ENCODE measurements around the gene THSD4. TPM values are rescaled to one million over a fixed set of nuclear protein-coding genes. Genes with fewer than 3 reads are reported as not detected.

Gene THSD4
- total RNA-seq, 5 donors from 2014 or later (not counting 1 experiment from before 2014, with no cell fraction given): 0.03 to 0.23 (median 0.18) TPM; not detected in 2

DNA sequence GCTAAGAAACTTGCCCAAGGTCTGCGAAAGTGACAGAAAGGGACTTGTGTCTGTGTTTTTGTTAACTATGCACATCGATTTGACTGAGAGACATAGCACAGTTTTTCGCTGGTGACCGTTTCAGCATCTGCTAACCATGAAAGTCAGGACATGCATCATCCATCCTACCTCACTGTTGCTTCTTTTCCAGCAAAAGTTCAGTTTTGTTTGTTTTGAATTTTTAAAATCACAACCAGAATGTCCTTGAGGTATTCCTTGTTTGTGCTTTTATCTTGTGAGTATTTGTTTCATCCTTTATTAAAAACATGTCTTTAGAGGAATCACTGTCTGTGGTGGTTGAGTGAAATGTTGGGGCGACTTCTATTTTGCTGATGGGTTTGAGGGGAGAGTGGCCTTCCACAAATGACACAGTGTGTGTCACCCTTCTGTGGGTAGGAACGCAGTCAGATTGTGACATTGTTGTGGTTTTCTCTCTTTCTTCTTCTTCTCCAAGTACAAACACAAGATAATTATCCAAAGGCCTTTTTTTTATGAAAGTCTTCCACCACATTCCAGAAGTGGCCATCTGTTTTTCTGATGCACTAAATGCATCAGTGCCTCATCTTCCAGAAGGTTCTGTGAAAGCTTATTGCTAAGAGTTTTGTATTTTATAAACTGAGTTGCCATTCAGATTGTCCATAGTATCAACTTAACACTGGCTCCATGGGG, 480.7 kb downstream of the THSD4 start:
- no peaks in the 10 kb centered on the region for H3K9me3 Mint-ChIP-seq
- Histone ChIP-seq H3K36me3 (ENCODE audit: control insufficient read depth in 2 of 2, extremely low read depth in 1 of 2, insufficient read depth in 1 of 2, low read length in 1 of 2) (no peaks in the 10 kb centered on the region), H3K27me3 (replicated peaks in 1 of 2; ENCODE audit: control insufficient read depth in 2 of 2, extremely low read depth in 1 of 2, insufficient read depth in 2 of 2, low read length in 1 of 2) (peaks cover 0 to 11% of the 10 kb centered on the region in 2 experiments), H3K4me1 (ENCODE audit: control insufficient read depth in 1 of 2, extremely low read depth in 1 of 2, insufficient read depth in 2 of 2, low read length in 2 of 2) (no peaks in the 10 kb centered on the region), H3K9me3 (no peaks in the 10 kb centered on the region), H3K4me3 (ENCODE audit: control insufficient read depth in 1 of 2, extremely low read depth in 1 of 2, low read length in 1 of 2) (no peak overlapping the region), H3K27ac (ENCODE audit: low read length) (no peak overlapping the region)
- H3K4me1 Mint-ChIP-seq: no peaks in the 10 kb centered on the region
- POLR2A ChIA-PET: no interaction called here
- CTCF ChIA-PET: no interaction called here
- H3K36me3 Mint-ChIP-seq: no peaks in the 10 kb centered on the region
- DNase-seq (no peak), ATAC-seq (replicated peaks in 1 of 4) (no peak)
- no peak overlapping the region for H3K4me3 Mint-ChIP-seq
- no peak overlapping the region for H3K27ac Mint-ChIP-seq
- WGBS (ENCODE audit: insufficient coverage): 100% methylated on average over 3 of the region's 6 CpGs
- peaks cover 0 to 30% of the 10 kb centered on the region in 2 donors for H3K27me3 Mint-ChIP-seq

DNA sequence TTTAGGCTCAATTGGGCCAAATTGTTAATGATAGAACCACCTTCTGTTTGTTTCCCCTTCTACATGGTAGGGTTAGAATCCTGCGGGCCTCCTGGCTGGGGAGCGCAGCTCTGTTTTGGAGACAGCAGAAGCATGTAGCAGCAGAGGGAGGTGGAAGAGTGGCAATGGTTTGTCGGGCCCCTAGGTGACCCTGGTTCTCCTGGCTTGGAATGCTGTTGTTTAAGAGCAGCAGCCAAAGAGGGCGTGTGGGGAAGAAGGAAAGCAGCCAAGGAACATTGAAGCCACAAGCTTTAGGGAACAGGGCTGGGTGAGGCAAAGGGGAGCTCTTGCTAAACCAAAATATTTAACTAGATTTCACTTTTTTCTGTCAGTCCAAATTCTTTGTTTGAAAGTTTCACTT, 481.4 kb downstream of the THSD4 start:
- 43% methylated on average over 2 of the region's 4 CpGs for WGBS (ENCODE audit: insufficient coverage)
- CTCF ChIA-PET: no interaction called here
- ATAC-seq (replicated peaks in 1 of 4): no peak

DNA sequence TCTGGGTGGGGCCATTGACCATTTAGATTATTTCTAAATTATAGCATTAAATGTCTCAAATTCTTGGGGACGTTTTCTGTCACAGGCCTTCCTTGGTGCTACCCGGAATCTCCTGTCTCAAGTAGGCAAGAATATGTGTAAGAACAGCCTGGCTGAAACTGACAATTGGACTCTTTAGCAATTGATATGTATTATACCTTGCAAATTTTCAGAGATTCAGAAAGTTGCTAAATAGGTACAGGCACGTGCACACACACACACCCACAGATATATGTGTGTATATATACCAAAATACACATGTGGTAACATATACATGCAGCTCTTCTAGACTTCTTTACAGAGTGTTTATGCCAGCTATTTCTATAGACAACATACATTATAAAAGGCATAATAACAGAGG, 481.9 kb downstream of the THSD4 start:
- no peak overlapping the region for H3K4me3 Mint-ChIP-seq
- POLR2A ChIA-PET: no interaction called here
- Histone ChIP-seq H3K4me1 (ENCODE audit: control insufficient read depth in 1 of 2, extremely low read depth in 1 of 2, insufficient read depth in 2 of 2, low read length in 2 of 2) (no peaks in the 10 kb centered on the region), H3K27me3 (replicated peaks in 1 of 2; ENCODE audit: control insufficient read depth in 2 of 2, extremely low read depth in 1 of 2, insufficient read depth in 2 of 2, low read length in 1 of 2) (peaks cover 0 to 10% of the 10 kb centered on the region in 2 experiments), H3K9me3 (no peaks in the 10 kb centered on the region), H3K36me3 (ENCODE audit: control insufficient read depth in 2 of 2, extremely low read depth in 1 of 2, insufficient read depth in 1 of 2, low read length in 1 of 2) (no peaks in the 10 kb centered on the region), H3K27ac (ENCODE audit: low read length) (no peak overlapping the region), H3K4me3 (ENCODE audit: control insufficient read depth in 1 of 2, extremely low read depth in 1 of 2, low read length in 1 of 2) (no peak overlapping the region)
- H3K9me3 Mint-ChIP-seq: no peaks in the 10 kb centered on the region
- WGBS (ENCODE audit: insufficient coverage): no CpG with 5 or more reads among the region's 3 CpGs
- CTCF ChIA-PET: no interaction called here
- DNase-seq: no peak
- H3K27me3 Mint-ChIP-seq: peaks cover 3 to 21% of the 10 kb centered on the region in 2 donors
- H3K27ac Mint-ChIP-seq: no peak overlapping the region
- no peak for ATAC-seq (replicated peaks in 1 of 4)
- no peaks in the 10 kb centered on the region for H3K4me1 Mint-ChIP-seq
- H3K36me3 Mint-ChIP-seq: no peaks in the 10 kb centered on the region

More for the DNA sequence above, 481.4 kb downstream of the THSD4 start:
- H3K9me3 ChIP-seq: no peaks in the 10 kb centered on the region
- no peak overlapping the region for H3K27ac ChIP-seq (ENCODE audit: low read length)
- no peaks in the 10 kb centered on the region for H3K9me3 Mint-ChIP-seq
- H3K4me1 ChIP-seq (ENCODE audit: control insufficient read depth in 1 of 2, extremely low read depth in 1 of 2, insufficient read depth in 2 of 2, low read length in 2 of 2): no peaks in the 10 kb centered on the region
- no peak overlapping the region for H3K4me3 Mint-ChIP-seq
- no peak for DNase-seq
- no peaks in the 10 kb centered on the region for H3K36me3 ChIP-seq (ENCODE audit: control insufficient read depth in 2 of 2, extremely low read depth in 1 of 2, insufficient read depth in 1 of 2, low read length in 1 of 2)
- POLR2A ChIA-PET: no interaction called here
- peaks cover under 1 to 25% of the 10 kb centered on the region in 2 donors for H3K27me3 Mint-ChIP-seq
- H3K4me1 Mint-ChIP-seq: no peaks in the 10 kb centered on the region
- H3K36me3 Mint-ChIP-seq: no peaks in the 10 kb centered on the region
- H3K27ac Mint-ChIP-seq: no peak overlapping the region
- no peak overlapping the region for H3K4me3 ChIP-seq (ENCODE audit: control insufficient read depth in 1 of 2, extremely low read depth in 1 of 2, low read length in 1 of 2)
- H3K27me3 ChIP-seq (replicated peaks in 1 of 2; ENCODE audit: control insufficient read depth in 2 of 2, extremely low read depth in 1 of 2, insufficient read depth in 2 of 2, low read length in 1 of 2): peaks cover 0 to 11% of the 10 kb centered on the region in 2 experiments

DNA sequence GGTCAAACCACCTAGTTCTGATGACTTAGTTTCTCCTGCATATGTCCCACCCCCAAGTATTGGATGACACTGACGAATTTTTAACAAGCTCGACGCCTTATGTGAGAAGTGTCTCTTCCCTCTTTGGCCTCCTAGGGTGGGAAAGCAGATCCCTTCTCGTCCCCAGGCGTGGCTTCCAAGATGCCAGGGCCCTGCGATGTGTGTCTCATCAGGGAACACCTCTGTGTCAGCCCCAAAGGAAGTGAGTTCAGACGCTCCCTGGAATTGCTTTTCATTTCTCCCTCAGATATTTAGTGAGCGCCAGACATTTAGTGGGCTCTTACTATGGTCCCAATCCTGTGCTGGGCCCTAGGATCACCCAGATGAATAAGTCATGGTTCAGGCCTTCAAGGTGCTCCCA, 482.4 kb downstream of the THSD4 start:
- no peak overlapping the region for H3K27ac ChIP-seq (ENCODE audit: low read length)
- ChIA-PET POLR2A (no interaction called here), CTCF (no interaction called here)
- no peaks in the 10 kb centered on the region for H3K4me1 ChIP-seq (ENCODE audit: control insufficient read depth in 1 of 2, extremely low read depth in 1 of 2, insufficient read depth in 2 of 2, low read length in 2 of 2)
- H3K36me3 Mint-ChIP-seq: no peaks in the 10 kb centered on the region
- 83% methylated on average over 5 of the region's 8 CpGs for WGBS (ENCODE audit: insufficient coverage)
- peaks cover 3 to 19% of the 10 kb centered on the region in 2 donors for H3K27me3 Mint-ChIP-seq
- ATAC-seq (replicated peaks in 1 of 4) (no peak), DNase-seq (no peak)
- H3K27me3 ChIP-seq (replicated peaks in 1 of 2; ENCODE audit: control insufficient read depth in 2 of 2, extremely low read depth in 1 of 2, insufficient read depth in 2 of 2, low read length in 1 of 2): peaks cover 0 to 8% of the 10 kb centered on the region in 2 experiments
- no peaks in the 10 kb centered on the region for H3K4me1 Mint-ChIP-seq
- H3K9me3 ChIP-seq: no peaks in the 10 kb centered on the region
- no peak overlapping the region for H3K4me3 ChIP-seq (ENCODE audit: control insufficient read depth in 1 of 2, extremely low read depth in 1 of 2, low read length in 1 of 2)
- no peaks in the 10 kb centered on the region for H3K36me3 ChIP-seq (ENCODE audit: control insufficient read depth in 2 of 2, extremely low read depth in 1 of 2, insufficient read depth in 1 of 2, low read length in 1 of 2)
- H3K4me3 Mint-ChIP-seq: no peak overlapping the region
- no peaks in the 10 kb centered on the region for H3K9me3 Mint-ChIP-seq
- no peak overlapping the region for H3K27ac Mint-ChIP-seq

DNA sequence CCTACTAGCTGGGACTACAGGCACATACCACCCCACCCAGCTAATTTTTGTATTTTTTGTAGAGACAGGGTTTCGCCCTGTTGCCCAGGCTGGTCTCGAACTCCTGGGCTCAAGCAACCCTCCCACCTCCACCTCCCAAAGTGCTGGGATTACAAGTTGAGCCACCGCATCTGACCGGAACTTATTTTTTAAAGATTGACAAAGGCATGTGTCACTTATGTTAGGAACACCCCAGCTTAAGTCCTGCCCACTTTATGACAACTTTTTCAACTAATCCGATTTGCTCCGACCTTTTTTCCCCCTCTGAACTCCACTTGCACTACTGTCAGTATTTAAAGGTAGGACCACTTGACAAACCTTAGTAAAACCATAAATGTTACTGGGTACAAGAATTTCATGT, 483.5 kb downstream of the THSD4 start:
- no peak for DNase-seq
- no peaks in the 10 kb centered on the region for H3K36me3 Mint-ChIP-seq
- no peak overlapping the region for H3K27ac Mint-ChIP-seq
- Histone ChIP-seq H3K27ac (ENCODE audit: low read length) (no peak overlapping the region), H3K4me3 (ENCODE audit: control insufficient read depth in 1 of 2, extremely low read depth in 1 of 2, low read length in 1 of 2) (no peak overlapping the region), H3K4me1 (ENCODE audit: control insufficient read depth in 1 of 2, extremely low read depth in 1 of 2, insufficient read depth in 2 of 2, low read length in 2 of 2) (no peaks in the 10 kb centered on the region), H3K36me3 (ENCODE audit: control insufficient read depth in 2 of 2, extremely low read depth in 1 of 2, insufficient read depth in 1 of 2, low read length in 1 of 2) (no peaks in the 10 kb centered on the region), H3K27me3 (replicated peaks in 1 of 2; ENCODE audit: control insufficient read depth in 2 of 2, extremely low read depth in 1 of 2, insufficient read depth in 2 of 2, low read length in 1 of 2) (peaks cover 0 to 8% of the 10 kb centered on the region in 2 experiments), H3K9me3 (no peaks in the 10 kb centered on the region)
- ChIA-PET POLR2A (no interaction called here), CTCF (no interaction called here)
- no peak overlapping the region for H3K4me3 Mint-ChIP-seq
- no peaks in the 10 kb centered on the region for H3K9me3 Mint-ChIP-seq
- H3K27me3 Mint-ChIP-seq: peaks cover 7 to 19% of the 10 kb centered on the region in 2 donors
- whole genome bisulfite sequencing (ENCODE audit: insufficient coverage): 50% methylated on average over 2 of the region's 6 CpGs
- ATAC-seq (replicated peaks in 1 of 4): no peak
- no peaks in the 10 kb centered on the region for H3K4me1 Mint-ChIP-seq

DNA sequence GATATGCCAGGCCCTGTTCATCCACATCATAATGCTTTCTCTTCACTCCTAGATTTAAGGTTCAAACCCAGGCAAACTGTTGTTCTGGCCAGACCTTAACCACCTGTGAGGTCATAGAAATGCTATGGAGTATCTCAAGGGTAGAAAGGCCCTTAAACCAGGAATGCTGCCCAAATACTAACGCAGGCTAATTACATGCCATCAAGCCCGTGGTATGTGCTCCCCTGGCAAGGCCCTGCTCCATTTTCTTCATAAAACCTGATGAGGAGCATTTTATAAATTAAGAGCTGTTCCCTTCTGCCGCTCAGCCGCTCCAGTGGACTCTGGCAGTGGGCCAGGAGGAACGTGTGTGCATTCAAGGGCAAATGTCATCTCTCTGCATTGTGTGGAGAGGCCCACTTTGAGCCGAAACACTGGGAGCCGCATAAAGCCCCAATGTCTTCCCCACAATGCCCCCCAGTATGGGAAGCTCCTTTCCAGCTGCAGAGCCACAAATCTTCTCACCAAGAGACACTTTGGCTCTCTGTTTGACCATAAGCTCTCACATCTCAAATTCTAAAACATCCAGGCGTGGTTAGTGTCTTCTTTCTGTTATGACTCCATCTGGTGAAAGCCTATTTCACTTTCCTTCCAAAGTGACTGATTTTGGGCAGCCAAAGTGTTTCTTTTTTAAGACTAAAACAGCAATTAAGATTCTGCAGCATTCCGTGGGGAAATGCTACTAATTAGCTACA, 484.3 kb downstream of the THSD4 start:
- H3K9me3 ChIP-seq: no peaks in the 10 kb centered on the region
- Mint-ChIP-seq H3K36me3 (no peaks in the 10 kb centered on the region), H3K27me3 (peaks cover 9 to 19% of the 10 kb centered on the region in 2 donors), H3K27ac (no peak overlapping the region), H3K4me1 (no peaks in the 10 kb centered on the region), H3K9me3 (peaks cover 0 to 3% (median under 1%) of the 10 kb centered on the region in 3 donors), H3K4me3 (no peak overlapping the region)
- no peak overlapping the region for H3K4me3 ChIP-seq (ENCODE audit: control insufficient read depth in 1 of 2, extremely low read depth in 1 of 2, low read length in 1 of 2)
- ChIA-PET POLR2A (no interaction called here), CTCF (no interaction called here)
- DNase-seq: no peak
- no peak for ATAC-seq (replicated peaks in 1 of 4)
- no peaks in the 10 kb centered on the region for H3K4me1 ChIP-seq (ENCODE audit: control insufficient read depth in 1 of 2, extremely low read depth in 1 of 2, insufficient read depth in 2 of 2, low read length in 2 of 2)
- H3K27ac ChIP-seq (ENCODE audit: low read length): no peak overlapping the region
- H3K27me3 ChIP-seq (replicated peaks in 1 of 2; ENCODE audit: control insufficient read depth in 2 of 2, extremely low read depth in 1 of 2, insufficient read depth in 2 of 2, low read length in 1 of 2): peaks cover 0 to 8% of the 10 kb centered on the region in 2 experiments
- 67% methylated on average over 6 of the region's 9 CpGs for WGBS (ENCODE audit: insufficient coverage)
- no peaks in the 10 kb centered on the region for H3K36me3 ChIP-seq (ENCODE audit: control insufficient read depth in 2 of 2, extremely low read depth in 1 of 2, insufficient read depth in 1 of 2, low read length in 1 of 2)

Data from T-cell (primary cell).